Mesenteric fat pad (tissue), 1 donor: ENCODE results near the gene KLHL30. TPM values are rescaled to one million over a fixed set of nuclear protein-coding genes. Genes with fewer than 3 reads are reported as not detected.
"Not testable (repeated sequence)": the region's sequence is repeated elsewhere in the genome, so short reads cannot be mapped to it uniquely, and the experiment has no call there.

ENCODE experiments used
- DNase-seq: peaks from one replicate; pipeline ENCODE4 v3.0.0-alpha.2; 2020; ENCODE audit warnings: low spot score
- total RNA-seq: library from RNA; stranded (reverse); fragmentation: NEBNext Ultra II Directional; extraction: Animal tissue kit (Norgen Biotek cat#: 25700); gene quantifications from one replicate; pipeline ENCODE4 v1.2.1, GENCODE V29; 2021
- donor health status: DM: yes; HTN: yes; CAD: no.

KLHL30 gene
- total RNA-seq, 1 donor from 2014 or later: 4.4 TPM

GRCh38 chr2:238160206-238161129, 22.0 kb downstream of the KLHL30 start:
- no peak for DNase-seq

- no peak for DNase-seq
Measured at GRCh38 chr2:238161291-238162051, 23.0 kb downstream of the KLHL30 start.

DNA sequence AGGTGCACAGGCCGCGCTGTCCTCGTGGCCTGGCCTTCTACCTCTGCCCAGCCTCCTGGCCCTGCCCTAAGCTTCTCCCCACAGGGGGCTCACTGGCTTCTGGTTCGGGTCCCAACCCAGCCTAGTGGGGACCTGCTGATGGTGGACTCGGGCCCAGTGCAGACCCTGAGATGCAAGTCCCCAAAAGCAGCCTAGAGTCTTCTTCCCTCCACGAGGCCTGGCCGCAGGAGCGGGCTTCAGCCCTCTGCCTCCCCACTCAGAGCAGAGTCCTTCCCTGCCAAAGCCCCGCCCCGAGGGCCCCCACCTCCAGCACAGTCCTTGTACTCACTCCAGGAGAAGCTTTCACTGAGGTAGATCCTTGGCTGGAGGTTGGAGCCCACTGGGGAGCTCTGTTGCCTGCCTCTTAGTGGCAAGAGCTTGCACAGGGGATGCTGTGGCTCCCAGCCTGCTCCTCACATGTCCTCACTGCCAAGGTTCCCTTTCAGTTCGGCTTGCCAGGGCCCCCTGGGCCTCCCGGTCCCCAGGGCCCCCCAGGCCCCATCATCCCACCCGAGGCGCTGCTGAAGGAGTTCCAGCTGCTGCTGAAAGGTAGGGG, 23.9 kb downstream of the KLHL30 start:
- DNase-seq: no peak

DNA sequence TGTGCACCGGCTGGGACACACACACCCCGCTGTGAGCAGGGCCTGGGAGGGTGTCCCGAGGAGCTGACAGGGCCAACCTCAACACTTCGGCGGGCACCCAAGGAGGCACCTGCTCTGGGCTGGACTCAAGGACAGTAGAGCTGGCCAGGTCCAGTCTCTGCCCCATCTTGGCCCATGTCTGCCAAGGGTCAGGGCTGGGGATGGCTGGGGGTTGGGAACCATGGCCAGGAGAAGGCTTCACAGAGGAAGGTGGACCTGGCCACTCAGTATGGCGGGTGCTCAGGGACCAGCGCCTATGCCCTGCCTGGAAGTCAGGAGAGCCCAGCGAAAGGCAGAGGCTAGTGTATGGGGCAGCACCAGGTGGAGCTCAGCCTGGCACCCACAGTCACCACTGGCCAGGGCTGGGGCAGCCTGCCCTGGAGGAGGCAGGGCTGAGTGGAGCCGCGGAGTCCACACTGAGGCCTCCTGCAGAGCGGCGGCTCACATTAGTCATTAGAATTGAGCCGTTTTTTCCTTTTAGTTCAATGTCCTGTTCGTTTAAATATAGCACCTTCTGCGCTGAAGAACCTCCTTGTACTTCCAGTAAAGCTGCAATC, 24.5 kb downstream of the KLHL30 start:
- no peak for DNase-seq

GRCh38 chr2:238163481-238164198, 25.2 kb downstream of the KLHL30 start:
- DNase-seq: no peak

DNA sequence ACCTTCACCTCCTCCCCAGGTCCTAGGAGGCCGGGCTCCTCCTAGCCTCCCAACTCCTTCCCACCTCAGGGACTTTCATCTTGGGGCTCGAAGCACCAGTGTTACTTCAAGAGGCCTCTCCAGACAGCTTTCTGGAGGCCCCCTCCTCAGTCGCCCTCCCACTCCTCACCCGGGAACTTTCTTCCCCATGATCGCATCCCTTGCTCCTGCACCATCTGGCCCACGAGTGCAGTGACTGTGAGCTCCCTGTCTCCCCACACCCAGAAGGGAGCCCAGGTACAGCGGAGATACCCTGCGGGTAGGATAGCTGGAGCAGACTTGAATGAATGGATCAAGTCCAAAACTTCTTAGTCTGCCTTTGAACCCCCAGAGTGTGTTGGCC, 26.4 kb downstream of the KLHL30 start:
- DNase-seq: no peak

DNA sequence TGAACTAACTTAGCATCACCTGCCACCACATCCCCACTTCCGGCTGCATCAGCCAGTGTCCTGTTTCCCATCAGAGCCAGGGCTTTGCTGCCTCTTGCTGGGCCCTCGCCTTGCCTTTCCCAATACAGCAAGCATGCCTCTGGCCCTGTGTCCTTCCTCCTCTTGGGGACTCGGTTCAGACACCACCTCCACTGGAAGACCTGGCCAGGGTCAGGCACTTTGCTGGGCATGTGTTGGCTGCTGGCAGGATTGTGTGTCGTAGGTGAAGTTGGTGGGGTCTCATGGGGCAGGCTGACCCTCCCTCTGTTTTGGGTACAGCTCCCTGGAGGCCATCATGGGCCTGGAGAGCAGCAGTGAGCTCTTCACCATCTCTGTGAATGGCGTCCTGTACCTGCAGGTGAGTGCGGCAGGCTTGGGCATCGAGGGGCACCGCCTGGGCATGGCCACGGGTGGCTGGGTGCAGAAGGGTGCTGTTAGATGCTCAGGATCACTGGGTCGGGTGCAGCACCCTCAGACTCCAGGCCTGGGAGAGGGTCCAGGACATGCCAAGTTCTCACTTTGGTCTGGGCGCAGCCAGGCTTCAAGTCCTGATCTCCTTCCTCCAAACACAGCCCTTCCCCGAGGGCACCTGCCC, 26.9 kb downstream of the KLHL30 start:
- DNase-seq: no peak

GRCh38 chr2:238166391-238167343, 28.2 kb downstream of the KLHL30 start:
- DNase-seq: peak; percentile 86

GRCh38 chr2:238167344-238167715, 28.9 kb downstream of the KLHL30 start:
- DNase-seq: no peak

DNA sequence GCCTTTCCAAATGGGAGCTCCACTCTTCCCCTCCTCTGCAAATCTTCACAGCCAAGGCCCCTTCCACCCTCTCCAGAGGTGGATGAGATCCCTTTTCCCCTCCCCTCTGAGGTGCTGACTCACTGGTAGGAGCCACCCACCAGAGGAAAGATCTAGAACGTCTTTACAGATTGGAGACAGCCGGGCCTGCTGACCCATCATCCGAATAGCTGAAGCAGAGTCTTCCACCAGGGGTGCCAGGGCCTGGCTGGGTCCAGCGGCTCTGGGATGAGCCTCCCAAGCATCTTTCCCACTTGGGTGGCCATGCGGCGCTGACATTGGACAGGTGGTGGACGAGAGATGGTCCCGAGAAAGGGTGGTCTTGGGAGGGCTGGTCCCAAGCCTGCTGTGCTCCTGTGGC, 29.3 kb downstream of the KLHL30 start:
- peak; percentile 74 for DNase-seq

- peak; percentile 51 for DNase-seq
Measured at GRCh38 chr2:238168196-238169047, 30.0 kb downstream of the KLHL30 start.

GRCh38 chr2:238169048-238169707, 30.7 kb downstream of the KLHL30 start:
- peak; percentile 67 for DNase-seq

DNA sequence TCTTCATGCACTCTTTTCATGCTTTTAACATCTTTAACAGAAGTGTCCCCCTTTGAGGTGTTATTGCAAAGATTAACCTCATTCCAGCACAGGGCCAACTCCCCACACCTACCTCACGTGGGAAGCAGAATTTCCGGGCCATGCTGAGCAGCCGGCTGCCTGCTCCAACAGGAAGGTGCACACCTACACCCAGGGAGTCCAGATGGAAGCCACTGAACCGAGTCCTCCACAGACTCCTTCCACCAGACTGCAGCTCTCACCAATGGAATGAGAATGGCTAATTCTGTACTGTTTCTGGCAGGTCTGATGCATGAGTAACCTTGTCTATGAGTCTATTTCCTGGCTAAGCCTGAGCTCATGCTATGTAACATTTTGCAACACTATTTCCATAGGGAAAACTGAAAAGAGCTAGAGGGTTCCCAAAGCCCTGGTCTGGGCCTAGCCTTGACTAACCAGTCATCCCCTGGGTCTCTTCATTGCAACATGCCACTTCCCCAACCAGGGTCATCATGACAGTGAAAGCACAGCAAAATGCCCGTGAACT, 31.3 kb downstream of the KLHL30 start:
- DNase-seq: peak; percentile 75

DNA sequence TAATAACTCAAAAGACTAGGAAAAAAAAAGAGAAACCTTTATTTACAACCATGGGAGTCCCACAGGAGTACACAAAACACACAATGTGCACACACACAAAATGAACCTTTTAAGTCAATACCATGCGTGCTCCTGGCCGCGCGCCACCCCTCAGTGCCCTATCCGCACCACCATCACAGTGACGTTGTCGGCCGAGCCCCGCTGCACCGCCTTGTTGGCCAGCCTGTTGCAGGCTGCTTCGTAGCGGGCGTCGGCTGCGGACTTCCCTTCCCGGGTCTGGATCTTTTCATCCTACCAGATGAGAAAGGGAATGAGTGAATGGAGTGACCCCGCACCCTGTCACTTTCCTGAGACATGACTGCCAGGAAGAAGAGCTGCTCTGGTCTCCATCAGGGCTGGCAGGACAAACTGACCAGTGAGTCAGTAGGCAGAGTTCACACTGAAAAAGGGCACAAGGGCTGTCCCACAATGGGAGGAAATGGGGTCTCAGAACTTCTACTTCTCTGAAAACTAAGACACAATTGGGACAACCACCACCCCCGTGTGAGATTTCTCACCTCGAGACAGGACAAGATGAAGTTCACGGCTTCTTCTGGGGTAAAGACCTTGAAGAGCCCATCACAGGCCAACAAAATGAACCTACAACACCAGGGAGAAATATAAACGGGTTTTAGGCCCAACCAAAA, 32.1 kb downstream of the KLHL30 start:
- no peak for DNase-seq

DNA sequence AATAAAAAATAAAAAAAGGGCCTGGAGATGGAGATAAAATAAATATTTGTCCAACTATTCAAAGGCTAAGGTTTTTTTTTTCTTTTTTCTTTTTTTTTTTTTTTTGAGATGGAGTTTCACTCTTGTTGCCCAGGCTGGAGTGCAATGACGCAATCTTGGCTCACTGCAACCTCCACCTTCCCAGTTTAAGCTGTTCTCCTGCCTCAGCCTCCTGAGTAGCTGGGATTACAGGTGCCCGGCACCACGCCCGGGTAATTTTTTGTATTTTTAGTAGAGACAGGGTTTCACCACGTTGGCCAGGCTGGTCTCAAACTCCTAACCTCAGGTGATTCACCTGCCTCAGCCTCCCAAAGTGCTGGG, 32.6 kb downstream of the KLHL30 start:
- not testable (repeated sequence) for DNase-seq

DNA sequence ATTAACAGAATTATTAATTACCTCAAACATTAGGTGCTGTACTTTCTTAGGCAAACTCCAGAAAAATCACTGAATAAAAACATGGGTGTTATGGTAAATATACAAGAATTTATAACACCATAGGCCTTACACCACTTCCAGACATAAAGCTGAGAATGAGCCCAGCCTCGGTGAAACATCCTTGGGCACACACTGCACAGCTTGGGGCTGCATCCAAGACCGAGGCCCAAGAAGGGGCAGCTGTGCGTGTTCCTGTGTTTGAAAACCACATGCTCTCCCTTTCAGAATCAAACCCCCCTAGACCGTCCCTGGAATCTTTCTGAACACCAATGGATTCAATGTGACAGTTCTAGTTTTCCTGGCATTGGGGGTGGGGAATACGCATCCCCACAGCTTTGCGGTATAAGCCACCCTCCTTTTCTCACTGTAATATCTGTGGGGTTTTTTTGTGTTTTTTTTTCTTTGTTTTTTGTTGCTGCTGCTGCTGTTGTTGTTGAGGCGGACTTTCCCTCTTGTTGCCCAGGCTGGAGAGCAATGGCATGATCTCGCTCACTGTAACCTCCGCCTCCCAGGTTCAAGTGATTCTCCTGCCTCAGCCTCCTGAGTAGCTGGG, 33.2 kb downstream of the KLHL30 start:
- no peak for DNase-seq

- no peak for DNase-seq
Measured at GRCh38 chr2:238172439-238172838, 34.0 kb downstream of the KLHL30 start.
